Right ventricle myocardium superior (tissue), 1 donor: ENCODE measurements around the gene NKIRAS1. TPM values are rescaled to one million over a fixed set of nuclear protein-coding genes. Genes with fewer than 3 reads are reported as not detected.
"Not testable (repeated sequence)": the region's sequence is repeated elsewhere in the genome, so short reads cannot be mapped to it uniquely, and the experiment has no call there.

ENCODE experiments used
- ATAC-seq: fragments of 200-7000 bp; cut with Tn5 transposase; one replicate; pipeline ENCODE4 v1.9.1; 2020; ENCODE audit warnings: mild to moderate bottlenecking; ENCODE audit not compliant: poor library complexity
- DNase-seq: peaks from one replicate; pipeline ENCODE4 v3.0.0-alpha.2; 2020
- intact Hi-C: fragments of 100-400 bp; cut with DNase I; formaldehyde crosslinking; loops from one replicate; pipeline ENCODE4 v1.11.2; 2022
- total RNA-seq: library from RNA; stranded (reverse); fragmentation: NEBNext Ultra II Directional; extraction: Animal tissue kit (Norgen Biotek cat#: 25700); gene quantifications from one replicate; pipeline ENCODE4 v1.2.1, GENCODE V29; 2021
- donor health status: DM: no; HTN: yes; CAD: no; lungs with severe emphysema.

The NKIRAS1 gene
- total RNA-seq, 1 donor from 2014 or later, result 21.2 TPM

DNA sequence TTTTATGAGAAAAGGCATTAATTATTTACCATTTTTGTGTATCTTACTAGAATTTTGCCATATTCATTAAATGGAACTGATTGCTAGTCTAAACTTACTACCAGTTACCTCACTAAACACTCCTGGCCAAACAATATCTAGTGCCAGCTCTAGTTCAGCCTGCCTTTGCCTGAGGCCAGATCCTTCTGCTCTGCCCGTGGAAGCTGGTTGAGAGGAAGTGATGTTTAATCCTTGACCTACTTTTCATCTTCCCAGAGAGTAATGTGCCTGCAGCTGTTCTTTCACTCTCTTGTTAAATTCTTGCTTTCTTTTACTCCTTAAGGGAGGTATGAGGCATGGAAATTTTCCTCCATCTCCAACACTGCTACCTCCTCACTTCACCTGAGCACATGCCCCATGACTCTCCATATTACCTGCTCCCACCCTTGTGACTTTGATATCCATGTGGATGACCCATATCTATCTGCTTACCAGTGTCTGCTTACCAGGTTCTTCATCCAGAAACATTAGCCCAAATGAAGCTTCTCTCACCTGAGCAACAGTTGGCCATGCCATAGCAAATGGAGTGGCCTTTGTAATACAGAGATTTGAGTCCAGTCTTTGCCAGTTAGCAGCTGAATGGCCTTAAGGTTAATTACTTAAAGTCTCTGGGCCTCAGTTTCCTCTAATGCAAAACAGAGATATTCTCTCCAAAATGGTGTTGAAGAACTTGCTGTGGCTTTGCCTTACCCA lies 57.6 kb downstream of the NKIRAS1 start:
- intact Hi-C loops, result no loop called here
- ATAC-seq (peak; percentile 75), DNase-seq (no peak)

DNA sequence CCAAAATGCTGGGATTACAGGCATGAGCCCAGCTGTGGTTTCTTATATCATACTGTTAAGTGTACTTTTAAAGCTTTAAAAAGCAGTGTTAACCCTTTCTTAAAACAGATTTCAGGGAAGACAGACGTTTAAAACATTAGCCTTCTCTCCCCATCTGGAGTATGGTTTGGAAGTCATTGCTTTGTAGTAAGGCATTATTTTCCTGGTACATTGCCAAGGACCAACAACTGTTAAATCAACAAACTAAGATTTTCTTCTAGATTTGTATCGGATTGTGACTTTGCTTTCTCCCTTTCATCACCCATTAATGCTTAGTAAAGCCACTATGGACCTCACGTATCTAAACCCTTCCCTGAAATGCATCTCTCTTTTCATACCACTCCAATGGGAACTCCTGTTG lies 60.5 kb downstream of the NKIRAS1 start:
- DNase-seq, result no peak
- ATAC-seq, result no peak
- intact Hi-C loops, result no loop called here

DNA sequence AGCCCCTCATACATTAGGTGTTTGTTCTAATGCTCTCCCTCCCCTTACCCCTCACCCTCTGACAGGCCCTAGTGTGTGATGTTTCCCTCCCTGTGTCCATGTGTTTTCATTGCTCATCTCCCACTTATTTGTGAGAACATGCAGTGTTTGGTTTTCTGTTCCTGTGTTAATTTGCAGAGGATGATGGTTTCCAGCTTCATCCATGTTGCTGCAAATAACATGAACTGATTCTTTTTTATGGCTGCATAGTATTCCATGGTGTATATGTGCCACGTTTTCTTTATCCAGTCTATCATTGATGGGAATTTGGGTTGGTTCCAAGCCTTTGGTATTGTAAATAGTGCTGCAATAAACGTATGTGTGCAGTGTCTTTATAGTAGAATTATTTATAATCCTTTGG lies 67.3 kb downstream of the NKIRAS1 start:
- ATAC-seq, intact Hi-C loops, DNase-seq: not testable (repeated sequence)

DNA sequence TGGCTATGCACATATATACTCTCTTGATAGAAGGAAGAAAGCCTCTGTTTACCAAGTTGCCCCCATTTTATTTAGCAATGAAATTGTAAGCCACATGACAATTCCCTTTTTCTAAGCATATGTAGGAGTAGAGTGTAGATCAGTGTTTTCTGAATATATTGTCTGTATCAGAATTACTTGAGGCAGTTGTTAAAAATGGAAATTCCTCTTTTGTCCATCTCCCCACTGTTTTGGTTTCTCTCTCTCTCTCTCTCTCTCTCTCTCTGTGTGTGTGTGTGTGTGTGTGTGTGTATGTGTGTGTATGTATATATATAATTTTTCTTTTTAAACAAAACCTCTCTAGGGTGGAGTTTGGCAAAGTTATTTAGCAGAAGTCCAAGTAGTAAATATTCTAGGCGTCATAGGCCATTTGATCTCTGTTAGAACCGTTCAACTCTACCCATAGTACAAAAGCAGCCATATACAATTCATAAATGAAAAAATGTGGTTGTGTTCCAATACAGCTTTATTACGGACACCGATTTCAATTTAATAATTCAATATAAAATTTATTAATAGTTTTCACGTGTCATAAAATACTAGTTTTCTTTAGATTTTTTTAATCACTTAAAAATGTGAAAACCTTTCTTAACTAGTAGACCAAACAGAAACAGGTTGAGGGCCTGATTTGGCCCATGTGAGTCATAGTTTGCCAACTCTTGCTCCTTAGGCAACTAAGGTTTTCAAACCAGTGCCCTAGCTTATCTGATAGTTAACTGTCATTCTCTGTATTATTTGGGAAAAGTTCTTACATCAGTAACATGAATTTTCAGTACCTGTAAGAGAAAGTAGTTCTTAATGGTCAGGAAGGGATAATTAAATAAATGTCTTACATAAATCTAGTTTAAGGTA lies 71.2 kb downstream of the NKIRAS1 start:
- DNase-seq, result no peak
- ATAC-seq, result no peak

DNA sequence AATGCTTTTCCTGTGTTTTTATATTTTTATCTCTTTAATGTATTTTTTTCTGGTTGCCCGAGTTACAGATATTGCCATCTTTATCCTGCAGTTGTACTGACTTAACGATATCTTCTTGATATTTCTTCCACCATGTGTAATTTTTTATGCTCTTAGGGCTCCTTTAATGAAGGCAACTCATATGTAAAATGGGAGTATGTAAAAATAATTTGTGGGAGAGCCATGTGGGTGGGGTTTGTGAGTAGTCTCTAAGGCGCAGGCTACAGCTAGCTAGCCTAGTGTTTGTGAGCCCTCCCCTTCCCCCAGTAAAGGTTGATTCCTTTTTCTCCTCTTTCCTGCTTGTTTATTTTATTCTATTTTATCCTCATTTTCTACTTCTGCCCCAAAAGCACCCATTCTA lies 72.9 kb downstream of the NKIRAS1 start:
- intact Hi-C loops, result no loop called here
- no peak for DNase-seq
- ATAC-seq, result no peak

More for the DNA sequence above, 71.2 kb downstream of the NKIRAS1 start:
- intact Hi-C loops, result no loop called here

Other genes with a start within 250 kb of the NKIRAS1 start
- gene UBE2E1, start 111.0 kb downstream of the NKIRAS1 start, total RNA-seq, result 69.9 TPM
- gene RPL15, start 142 bp upstream of the NKIRAS1 start, total RNA-seq, result 878 TPM
- 47.1 TPM for gene NR1D2, start 28.3 kb upstream of the NKIRAS1 start, total RNA-seq